NCI-H345 treated with DMSO at 0.1 percent for 48 hours (cell line): ENCODE data around the gene FBXL16.

ENCODE experiments used
- DNase-seq: peaks from one replicate; lab custom pipeline; 2025; ENCODE audit not compliant: unreplicated experiment; lab: John Stamatoyannopoulos, UW

The FBXL16 gene

GRCh38 chr16:735982-736453 is 30.4 kb upstream of the FBXL16 start:
- DNase-seq, result no peak

- DNase-seq, result no peak
Observed at GRCh38 chr16:734981-735881, 29.6 kb upstream of the FBXL16 start.

- no peak for DNase-seq
Observed at GRCh38 chr16:734208-734980, 28.8 kb upstream of the FBXL16 start.

DNA sequence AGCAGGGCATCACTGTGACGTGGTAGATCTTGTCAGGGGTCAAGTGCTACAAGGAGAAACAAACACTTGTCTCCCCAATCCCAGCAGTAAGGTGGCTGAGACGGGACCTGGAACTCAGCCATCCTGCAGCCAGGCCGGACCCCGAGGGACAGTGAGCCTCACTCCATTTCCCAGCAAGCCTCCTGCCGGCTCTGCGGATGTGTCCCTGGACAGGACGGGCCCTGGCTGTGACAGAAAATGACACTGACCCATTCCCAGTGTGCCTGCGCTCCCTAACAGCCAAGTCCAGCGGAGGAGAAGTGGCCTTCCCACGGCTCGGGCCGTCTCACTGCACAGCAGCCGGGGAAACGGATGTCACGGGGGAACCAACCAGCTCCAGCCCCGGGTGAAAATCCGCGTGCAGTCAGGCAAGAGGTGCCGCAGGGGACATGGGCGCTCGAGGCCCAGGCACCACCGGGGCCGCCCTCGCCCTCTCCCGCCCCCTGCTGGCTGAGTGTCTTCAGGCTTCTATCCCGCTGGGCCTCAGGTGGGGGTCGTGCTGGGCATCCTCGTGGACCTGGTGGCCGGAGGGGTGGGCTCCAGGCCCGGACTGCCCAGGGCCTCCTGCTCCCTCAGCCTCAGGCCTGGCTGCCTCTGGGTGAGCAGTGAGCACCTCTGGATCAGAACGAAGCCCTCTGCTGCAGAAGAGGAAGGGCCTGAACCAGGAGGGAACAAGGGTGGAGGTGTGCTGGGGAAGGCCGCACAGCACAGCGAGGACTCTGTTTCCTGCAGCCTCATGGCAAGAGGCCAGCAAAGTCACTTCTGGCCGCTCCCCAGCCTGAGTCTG is 28.0 kb upstream of the FBXL16 start:
- no peak for DNase-seq

- no peak for DNase-seq
Observed at GRCh38 chr16:732936-733335, 27.3 kb upstream of the FBXL16 start.

GRCh38 chr16:732332-732731 is 26.7 kb upstream of the FBXL16 start:
- no peak for DNase-seq

DNA sequence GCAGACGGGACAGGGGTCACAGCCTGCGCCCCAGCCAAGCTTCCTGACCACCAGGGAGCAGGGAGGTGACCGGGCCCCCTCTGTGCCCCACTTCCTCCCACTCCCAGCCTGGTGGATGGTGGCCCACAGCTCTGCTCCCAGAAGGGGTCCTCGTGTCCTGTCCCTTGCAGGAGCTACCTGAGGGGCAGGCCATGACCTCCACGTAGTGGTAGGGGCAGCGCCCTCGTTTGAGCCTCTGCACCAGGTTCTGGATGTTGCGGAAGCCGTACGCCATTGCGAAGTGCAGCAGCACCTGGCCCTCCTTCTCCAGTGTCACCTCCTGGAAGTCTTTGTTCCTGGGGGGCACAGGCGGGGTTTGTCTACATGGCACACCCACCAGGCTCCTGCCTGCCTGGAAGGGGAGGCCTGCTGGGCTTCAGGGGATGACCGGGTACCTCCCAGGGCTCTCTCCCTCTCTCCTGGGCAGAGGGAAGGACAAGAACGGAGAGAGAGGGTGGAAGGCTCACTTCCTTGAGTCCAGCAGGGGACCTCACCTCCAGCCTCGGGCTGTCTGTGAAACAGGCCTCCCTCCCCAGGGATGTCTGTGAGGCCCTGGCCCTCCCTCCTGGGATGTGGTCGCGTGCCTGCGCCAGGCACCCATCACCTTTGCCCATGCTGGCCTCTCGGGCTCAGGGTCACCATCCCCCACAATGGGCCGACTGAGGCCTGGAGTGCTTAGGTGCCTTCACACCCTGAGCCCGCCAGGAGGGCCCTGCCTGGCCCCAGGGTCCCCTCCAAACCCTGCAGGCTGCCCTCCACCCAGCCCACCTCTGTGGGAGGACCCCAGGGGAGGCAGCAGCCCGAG is 25.3 kb upstream of the FBXL16 start:
- no peak for DNase-seq

DNA sequence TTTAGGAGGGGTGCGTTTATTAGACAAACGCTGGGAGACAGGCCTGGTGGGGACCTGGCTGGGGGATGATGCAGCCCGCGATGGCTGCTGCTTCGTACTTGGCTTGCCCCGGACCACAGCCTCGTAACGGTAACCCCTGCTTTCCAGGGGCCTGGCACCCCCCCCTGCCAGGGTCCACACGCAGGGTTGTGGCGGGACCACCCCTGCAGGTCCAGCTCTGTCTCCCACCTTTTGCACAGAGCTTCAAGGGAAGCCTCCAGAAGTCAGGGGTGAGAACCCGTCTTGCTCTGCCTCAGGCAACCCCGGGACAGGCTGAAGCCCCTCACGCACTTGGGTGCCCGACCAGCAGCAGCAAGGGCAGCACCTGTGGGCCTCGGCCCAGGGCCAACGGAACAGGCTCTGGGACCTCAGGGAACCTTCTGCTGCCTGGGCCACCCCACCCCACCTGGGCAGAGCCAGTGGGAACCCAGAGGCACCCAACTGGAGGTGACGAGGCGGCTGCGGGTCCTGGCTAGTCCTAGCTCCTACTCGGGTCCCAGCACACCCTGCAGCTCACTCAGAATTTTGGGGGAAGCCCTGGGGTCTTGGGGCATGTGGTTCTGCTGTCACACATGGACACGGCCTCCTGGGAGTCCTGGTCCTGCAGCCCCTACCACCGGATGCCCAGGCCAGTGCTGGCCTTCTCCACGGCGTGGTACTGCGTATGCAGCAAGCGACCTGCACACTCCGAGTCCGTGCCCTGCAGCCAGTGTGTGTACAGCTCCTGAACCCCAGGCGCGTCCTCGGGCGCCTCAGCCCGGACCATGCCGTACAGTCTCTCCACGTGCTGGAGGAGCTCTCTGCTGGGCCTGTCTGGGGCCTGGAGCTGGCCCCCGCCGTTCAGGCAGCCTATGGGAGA is 24.4 kb upstream of the FBXL16 start:
- no peak for DNase-seq

DNA sequence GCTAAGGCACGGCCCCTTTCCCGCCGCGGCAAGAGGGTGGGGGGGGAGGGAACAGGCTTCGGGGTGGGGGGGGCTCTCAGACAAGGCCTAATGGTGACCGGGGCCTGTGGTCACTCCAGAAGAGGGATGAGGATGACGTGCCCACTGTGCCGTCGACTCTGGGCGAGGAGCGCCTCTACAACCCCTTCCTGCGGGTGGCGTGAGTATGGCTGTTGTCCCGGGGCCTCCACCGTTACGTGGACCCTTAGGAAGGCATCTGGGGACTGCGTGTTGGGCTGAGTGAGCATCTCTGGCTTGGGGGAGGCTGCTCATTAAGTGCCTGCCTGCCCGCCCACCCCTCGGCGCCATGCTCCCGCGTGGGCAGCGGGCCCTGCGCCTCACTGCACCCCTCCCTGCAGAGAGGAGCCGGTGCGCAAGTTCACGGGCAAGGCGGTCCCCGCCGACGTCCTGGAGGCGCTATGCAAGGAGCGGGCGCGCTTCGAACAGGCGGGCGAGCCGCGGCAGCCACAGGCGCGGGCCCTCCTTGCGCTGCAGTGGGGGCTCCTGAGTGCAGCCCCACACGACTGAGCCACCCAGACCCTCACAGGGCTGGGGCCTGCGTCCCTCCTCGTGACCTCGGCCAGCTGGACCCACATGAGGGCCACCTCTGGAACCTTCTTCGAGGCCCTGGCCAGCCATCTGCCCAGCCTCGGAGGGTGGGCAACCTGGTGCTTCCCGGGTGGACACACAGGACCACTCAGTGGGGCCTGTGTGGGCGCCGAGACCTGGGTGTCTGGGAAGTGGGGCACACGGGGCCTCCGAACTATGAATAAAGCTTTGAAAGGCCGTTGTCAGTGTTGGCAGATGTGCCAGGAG is 23.5 kb upstream of the FBXL16 start:
- no peak for DNase-seq

- no peak for DNase-seq
Observed at GRCh38 chr16:728131-728889, 22.7 kb upstream of the FBXL16 start.

GRCh38 chr16:727291-727977 is 21.8 kb upstream of the FBXL16 start:
- DNase-seq, result no peak

DNA sequence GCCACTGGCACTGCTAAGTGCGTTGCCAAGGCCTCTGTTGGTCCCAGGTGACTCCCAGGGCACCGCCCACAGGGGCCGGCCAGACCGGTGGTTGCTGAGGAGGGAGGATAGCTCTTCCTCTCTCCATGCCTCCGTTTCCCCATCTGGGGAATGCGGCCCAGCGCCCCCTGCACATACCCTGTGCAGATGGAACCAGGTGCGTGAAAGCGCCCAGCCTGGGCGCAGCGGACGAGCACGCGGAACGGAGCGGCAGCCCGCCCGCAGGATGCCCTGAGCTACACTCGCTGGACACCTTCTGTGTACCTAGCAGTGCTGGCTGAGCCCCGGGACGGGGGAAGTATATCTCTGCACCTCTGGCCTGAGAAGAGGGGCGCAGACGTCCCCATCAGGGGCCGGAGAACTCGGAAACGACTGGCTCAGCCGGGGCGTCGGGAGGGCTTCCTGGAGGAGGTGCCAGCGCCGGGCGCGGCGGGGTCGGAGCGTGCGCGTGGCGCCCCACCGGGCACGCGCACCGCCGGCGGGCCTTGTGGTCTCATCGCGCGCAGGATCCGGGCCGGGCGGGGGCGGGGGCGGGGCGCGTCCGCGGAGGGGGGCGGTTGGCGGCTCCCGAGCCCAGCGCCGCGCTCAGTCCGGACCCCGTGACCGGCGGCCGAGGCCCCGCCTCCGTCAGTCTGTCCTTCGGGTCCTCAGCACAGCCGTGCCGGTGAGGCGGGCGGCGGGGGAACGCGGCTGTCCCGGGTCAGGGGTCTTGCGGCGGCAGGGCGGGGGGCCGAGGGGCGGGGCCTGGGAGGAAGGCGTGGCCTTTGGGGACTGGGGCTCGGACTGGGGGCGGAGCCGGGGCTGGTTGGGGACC is 21.1 kb upstream of the FBXL16 start, which contains the start of the genes CCDC78 and HAGHL:
Gene CCDC78 (minus strand): TSS at position 6 of the 853 bp plus-strand sequence. CDS start 76 bp downstream, outside the sequence.
Gene HAGHL (plus strand): TSS at position 669 of the 853 bp plus-strand sequence. CDS start 404 bp downstream, outside the sequence.
- no peak for DNase-seq

DNA sequence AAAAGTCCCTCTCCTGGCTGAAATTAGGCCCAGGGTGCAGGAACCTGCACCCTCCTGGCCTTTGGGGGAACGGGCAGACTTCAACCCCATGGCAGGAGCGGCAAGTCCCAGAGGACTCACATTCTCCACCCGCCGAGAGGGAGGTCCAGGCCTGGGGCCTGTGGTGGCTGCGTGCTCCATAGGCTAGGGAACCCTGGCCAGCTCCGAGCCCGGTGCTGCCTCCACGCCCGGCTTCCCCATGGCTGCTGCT is 20.5 kb upstream of the FBXL16 start:
- DNase-seq, result no peak

DNA sequence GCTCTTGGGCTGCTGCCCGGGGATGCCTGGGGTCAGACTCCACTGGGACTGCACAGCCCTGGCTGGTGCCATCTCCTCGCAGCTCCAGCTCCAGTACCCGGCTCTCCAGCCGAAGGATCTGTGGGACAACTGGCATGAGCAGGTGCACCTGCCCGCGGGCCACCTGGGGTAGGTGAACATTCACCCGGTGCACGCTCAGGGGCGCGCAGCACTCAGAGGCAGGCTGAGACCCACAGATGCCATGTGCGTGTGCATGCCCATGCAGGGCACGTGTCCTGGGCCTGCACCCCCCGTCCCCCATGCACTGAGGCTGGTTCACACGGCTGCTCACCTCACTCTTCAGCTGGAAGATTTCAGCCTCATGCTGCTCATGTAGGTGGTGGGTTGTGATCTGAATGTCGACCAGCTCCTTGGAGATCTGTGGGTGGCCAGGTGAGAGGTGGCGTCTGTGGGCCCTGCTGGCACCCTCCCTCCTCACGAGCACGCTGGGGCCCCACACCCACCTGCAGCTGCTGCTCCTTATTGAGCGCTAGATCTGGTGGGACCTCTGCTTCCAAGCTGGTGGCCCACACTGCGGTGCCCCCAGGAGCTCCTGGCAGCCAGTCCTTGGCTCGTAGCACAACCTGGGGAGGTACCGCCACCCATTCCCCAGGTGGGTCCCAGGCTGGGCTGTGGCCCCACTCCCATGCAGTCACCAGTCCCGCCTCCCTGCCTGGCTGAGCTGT is 20.0 kb upstream of the FBXL16 start:
- peak; percentile 23 for DNase-seq

- no peak for DNase-seq
Observed at GRCh38 chr16:725041-725376, 19.4 kb upstream of the FBXL16 start.
